ENCODE data around the gene NUBP1.

- TF ChIP-seq FOXP1 (CRISPR knock-in tag; IDR thresholded peaks at IDR 0.05; ENCODE audit: borderline replicate concordance), result no peak
- TF ChIP-seq E2F1 (CRISPR knock-in tag; IDR thresholded peaks at IDR 0.05), result no peak
- no peak for TF ChIP-seq STAT6 (CRISPR knock-in tag; conservative IDR thresholded peaks at IDR 0.05; ENCODE audit: low read depth)
Measured at GRCh38 chr16:10813099-10813455, 69.4 kb downstream of the NUBP1 start.
